Bone marrow (tissue), 2 donors: Measurements from ENCODE around the gene TSACC.

ENCODE experiments used
- DNase-seq, 2 donors: peaks; one replicate each; lab custom pipeline; 2025; lab: John Stamatoyannopoulos, UW

The TSACC gene

DNA sequence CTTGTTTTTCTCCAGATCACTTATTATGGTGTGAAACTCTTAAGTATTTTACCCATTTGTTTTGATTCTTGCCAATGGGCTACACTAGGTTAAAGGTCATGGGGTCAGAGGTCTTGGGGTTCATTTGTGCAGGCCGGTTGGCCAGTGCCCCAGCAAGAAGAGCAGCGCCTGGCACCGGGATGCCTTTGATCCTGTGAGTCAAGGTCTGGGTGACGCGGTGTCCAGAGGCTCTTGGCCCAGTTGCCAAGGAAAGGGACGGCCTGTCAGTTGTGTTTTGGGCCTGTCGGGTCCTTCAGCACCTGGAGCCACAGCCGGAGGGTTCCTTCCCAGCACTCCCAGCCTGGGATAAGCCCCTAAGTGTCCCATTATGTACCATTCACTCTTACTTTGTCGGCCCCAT, 55.8 kb downstream of the TSACC start:
- no peak for DNase-seq

DNA sequence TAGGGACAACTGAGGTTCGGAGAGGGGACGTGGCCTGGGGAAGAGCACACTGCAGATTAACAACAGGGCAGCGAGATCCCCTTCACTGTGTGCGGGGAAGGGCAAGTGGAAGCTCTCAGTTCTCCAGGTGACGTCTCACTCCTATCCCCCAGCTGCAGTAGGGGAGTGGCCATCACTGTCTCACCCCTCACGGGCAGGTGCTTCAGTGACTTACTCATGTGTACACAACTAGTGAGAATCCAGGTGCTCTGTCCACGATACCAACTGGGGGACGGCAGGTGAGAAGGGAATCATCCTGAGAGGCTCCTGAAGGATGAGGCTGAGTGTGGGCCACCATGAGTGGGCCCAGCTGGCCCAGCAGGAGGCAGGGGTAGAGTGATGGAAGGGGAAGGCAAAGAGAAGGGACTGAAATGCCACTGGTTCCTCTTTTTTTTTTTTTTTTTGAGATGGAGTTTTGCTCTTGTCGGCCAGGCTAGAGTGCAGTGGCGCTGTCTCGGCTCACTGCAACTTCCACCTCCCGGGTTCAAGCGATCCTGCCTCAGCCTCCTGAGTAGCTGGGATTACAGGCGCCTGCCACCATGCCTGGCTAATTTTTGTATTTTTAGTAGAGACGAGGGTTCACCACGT, 56.6 kb downstream of the TSACC start:
- DNase-seq, result peak in 1 of 2 donors; percentile 15
